NCI-H2227 treated with DMSO at 0.1 percent for 48 hours (cell line): Measurements from ENCODE around the gene ZNF787.
"Not testable (repeated sequence)": the region's sequence is repeated elsewhere in the genome, so short reads cannot be mapped to it uniquely, and the experiment has no call there.

ENCODE experiments used
- DNase-seq: peaks from one replicate; lab custom pipeline; 2025; lab: John Stamatoyannopoulos, UW

Gene ZNF787

DNA sequence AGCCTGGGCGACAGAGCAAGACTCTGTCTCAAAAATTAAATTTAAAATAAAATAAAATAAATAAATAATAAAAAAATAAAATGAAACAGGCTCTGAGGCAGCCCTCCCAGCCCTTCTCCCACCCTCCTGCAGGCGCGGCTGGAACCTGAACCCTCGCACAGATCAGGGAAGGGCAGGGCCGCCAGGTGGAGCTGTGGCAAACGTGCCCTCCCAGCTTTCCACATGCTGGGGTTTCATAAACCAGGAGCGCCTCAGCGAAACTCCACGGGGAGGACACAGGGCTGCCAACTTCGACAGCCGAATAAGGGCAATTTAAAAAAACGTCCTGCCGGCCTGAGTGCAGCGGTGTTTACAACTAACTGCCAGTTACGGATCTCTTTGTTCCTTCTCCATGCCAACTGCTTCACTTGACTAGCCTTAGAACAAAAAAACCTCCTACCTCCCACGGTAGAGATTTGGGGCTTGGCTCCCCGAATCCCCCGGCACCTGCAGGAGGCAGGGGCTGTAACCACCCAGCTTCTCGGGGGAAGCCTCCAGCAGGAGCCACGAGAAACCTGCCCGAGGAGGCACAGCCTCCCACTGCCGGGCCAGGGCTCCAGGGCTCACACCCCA lies 15.9 kb downstream of the ZNF787 start:
- DNase-seq = no peak

DNA sequence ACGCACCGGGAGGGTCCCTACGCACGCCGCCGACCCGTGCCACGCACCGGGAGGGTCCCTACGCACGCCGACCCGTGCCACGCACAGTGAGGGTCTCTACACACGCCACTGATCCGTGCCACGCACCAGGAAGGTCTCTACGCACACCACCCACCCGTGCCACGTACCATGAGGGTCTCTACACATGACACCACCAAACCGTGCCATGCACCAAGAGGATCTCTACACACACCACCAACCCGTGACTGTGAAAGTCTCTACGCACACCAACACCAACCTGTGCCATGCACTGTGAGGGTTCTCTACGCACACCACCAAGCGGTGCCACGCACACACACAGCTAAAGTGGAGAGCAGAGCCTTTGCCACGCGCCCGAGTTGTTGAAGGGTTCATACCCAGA lies 16.7 kb downstream of the ZNF787 start:
- no peak for DNase-seq

DNA sequence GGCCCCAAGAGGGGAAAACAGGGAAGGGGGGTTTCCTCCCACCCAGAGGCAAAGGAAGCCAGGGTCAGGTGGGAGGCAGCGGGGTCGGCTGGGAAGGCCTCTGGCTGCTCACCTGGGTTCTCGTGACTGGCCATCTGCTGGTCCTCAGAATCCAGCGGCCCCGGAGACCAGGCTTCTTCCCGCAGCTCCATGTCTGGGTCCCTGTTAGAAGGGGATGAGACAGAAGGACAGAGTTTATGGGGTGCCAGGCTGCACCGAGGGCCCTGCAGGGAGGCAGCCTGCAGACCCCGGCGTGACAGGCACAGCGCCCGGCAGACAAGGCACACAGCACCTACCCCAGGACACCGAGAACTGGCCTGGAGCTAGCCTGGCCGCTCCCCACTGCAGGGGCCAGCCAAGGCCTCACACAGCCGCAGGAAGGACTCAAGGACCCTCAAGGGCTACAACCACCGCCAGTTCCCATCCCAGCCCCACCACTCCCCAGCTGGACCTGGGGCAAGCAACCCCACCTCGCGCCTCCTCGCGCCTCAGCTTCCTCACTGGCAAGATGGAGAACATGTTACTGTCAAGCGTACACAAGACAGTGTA lies 18.0 kb downstream of the ZNF787 start:
- DNase-seq = no peak

DNA sequence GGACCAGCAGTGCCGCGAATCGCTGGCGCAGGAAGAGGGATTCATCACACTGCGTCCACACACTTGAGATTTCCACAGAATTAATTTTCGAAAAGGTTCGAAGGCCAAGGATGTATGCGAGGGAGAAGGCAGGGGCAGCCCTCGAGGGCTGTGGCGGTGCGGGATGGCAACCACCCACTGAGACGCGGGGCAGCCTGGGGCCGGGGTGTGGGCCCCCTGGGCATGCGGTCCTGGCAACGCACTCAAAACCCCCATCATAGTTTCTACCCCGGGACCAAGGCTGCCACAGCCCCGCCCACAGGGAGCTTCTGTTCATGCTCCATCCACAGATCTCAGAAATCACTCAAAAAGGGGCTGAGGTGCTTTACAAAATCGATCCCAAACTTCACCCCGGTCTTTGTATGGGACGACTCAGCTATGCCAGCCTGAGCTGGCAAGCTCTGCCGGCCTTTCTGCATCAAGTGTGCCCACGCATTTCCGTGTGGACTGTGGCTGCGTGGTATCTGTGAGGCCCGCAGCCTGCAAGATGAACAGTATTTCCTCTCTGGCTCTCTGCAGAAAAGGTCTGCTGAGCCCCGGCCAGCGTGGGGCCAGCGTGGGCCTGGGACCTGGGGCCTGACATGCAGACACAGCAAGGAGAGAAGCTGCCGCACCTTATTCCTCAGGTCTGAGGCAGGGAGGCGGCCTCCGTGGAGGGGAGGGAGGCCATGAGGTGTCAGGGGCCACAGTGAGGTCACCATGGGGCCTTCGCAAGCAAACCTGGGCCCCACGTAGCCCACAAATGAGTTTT lies 19.2 kb downstream of the ZNF787 start:
- no peak for DNase-seq

DNA sequence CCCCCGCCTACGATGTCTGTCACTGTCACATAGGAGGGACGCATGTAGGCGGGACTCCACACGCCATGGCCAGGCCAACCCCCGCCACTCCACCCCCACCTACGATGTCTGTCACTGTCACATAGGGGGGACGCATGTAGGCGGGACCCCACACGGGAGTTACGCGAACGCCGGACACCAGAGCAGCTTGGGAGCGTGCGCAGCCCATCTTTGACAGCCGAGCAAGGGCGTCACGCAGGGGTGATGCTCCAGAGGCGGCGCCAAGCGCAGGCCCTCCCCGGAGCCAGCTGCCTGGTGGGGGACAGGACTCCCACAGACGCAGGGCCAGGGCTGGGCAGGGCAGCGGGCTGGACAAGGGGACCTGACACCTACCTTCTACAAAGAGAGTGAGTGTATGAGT lies 20.0 kb downstream of the ZNF787 start:
- no peak for DNase-seq

DNA sequence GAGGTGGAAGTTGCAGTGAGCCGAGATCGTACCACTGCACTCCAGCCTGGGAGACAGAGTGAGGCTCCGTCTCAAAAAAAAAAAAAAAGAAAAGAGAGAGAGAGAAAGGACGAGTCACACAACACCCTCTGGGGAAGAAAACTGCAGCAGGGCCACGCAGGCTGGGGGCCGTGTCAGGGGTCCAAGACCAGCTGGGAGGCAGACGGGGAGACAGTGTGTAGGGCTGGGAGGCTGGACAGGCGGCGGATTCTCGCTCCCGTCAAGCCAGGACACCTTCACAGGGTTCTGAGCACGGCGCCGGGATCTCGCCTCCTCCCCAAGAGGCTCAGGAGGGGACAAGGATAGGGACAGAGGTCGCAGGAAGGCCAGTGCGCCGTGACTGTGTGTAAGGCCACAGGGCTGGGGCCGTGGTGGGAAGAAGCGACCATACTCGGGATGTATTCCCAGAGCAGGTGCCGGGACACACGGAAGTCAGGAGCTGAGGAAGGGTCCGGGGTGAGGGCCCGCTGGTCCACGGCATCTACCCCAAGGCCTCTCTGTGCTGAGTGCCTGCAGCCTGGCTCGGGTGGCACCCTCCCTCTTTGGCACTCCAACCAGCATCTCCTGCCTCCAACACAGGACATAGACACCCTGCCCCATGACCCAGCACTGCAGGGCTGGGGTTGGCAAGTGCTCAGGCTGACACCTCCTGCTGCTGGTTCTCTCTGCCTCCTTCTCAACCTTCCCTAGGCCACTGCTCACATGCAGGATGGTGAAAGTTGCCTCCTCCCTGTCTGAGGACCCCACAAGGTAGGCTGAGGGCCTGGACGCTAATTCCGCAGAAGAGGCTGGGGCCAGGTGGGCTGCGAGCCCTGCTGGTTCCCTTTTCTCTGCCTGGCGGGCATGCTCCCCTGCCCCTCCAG lies 21.2 kb downstream of the ZNF787 start:
- no peak for DNase-seq

DNA sequence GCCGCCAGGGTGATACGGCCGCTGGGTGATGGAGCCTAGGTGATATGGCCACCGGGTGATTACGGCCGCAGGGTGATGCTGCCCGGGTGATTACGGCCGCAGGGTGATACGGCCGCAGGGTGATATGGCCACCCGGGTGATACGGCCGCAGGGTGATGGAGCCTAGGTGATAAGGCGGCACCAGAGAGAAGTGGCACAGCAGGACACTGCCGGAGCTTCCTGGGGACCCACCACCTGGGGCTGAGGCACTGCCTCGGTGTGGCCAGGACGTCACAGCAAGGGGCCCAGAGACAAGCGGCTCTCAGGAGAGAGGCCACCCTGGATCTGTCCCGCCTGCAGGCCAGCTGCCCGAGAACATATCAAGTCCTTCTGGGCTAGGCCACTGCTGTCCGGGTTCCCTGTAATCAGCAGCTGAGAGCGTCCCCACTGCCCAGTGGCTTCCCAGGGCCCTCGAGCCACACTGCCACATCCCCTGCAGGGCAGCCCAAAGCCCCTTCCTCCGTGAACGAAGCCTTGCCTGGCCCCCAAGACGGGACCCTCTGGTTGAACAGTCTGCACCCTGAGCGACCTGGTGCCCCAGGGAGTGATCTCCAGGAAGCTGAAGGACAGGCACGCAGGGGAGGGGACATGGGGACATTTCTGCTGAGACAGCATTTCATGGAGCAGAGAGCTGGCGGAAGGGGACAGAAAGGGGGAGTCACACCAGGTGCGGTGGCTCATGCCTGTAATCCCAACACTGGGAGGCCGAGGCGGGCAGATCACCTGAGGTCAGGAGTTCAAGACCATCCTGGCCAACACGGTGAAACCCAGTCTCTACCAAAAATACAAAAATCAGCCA lies 22.1 kb downstream of the ZNF787 start:
- DNase-seq = no peak

DNA sequence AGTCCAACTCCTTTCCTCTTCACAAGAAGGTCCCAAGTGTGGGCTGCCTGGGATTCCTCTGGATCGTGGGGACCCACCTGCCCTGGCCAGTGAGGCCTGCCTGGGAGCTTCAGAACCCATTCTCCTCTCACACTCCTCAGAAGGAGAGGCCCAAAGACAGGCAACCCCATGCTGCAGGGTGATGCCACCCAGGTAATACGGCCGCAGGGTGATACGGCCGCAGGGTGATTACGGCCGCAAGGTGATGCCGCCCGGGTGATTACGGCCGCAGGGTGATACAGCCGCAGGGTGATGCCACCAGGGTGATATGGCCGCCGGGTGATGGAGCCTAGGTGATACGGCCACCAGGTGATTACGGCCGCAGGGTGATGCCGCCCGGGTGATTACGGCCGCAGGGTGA lies 22.9 kb downstream of the ZNF787 start:
- not testable (repeated sequence) for DNase-seq

DNA sequence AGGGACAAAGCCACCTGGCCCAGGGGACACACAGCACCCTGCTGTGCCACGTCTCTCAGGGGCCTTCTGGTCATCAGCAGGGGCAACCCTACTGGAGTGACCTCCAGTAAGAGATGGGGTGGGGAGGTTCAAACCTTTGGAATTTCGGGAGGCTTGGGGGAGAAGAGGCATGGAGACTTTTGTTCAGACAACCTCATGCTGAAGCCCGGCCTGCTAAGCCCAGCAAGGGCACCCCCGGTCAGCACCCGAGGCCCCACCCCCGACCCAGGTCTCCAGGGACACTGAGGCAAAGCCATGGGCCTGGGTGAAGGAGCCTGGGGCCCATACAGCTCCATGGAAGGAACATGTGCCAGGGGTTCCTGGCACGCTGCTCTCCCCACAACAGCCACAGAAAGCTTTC lies 23.3 kb downstream of the ZNF787 start:
- no peak for DNase-seq

DNA sequence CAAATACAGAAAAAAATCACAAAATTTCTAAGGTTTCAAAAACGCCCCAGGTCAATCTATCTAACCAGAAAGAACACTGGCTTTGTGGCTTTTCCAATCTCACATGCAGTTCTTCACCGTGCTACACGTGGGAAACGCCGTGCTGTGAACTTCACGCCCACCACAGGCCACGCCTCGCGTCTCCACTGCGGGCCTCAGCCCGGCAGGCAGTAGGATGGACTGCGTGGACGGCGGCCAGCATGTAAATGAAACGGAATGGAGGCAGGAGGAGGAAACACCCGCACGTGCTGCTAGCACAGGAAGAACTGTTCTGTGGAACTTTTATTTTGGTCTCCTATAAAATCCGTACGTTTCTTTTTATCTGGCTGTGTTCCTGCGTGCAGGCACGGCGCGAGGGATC lies 23.8 kb downstream of the ZNF787 start:
- no peak for DNase-seq

DNA sequence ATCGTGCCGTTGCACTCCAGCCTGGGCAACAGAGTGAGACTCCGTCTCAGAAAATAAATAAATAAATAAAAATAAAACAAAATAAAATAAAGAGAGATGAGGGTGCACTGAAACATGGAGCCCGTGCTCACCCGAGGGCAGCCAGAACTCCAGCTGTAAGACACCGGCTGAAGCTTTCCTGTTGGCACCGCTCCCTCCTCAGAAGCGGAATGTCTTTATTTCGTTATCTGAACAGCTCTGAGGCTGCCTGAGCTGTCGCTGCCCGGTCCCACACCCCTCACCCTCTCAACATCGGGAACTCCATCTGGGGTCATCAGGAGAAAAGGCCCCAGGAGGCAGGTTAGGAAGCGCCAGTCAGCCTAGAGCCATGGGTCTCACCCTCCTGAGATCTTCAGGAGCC lies 24.4 kb downstream of the ZNF787 start:
- DNase-seq = no peak

DNA sequence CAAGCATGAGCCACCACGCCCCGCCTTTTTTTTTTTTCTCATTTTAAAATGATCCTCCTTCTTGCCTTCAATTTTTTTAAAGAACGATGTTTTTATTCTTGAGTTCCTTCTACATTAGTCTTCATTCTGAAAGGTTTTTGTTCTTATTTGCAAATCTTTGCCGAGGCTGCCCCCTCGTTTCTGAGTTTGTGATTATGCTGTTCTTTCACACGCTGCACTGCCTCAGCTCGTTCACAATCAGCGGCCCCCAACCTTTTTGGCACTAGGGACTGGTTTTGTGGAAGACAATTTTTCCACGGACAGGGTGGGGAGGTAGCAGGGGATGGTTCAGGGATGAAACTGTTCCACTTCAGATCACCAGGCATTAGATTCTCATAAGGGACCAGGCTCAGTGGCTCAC lies 26.6 kb downstream of the ZNF787 start:
- DNase-seq = no peak

DNA sequence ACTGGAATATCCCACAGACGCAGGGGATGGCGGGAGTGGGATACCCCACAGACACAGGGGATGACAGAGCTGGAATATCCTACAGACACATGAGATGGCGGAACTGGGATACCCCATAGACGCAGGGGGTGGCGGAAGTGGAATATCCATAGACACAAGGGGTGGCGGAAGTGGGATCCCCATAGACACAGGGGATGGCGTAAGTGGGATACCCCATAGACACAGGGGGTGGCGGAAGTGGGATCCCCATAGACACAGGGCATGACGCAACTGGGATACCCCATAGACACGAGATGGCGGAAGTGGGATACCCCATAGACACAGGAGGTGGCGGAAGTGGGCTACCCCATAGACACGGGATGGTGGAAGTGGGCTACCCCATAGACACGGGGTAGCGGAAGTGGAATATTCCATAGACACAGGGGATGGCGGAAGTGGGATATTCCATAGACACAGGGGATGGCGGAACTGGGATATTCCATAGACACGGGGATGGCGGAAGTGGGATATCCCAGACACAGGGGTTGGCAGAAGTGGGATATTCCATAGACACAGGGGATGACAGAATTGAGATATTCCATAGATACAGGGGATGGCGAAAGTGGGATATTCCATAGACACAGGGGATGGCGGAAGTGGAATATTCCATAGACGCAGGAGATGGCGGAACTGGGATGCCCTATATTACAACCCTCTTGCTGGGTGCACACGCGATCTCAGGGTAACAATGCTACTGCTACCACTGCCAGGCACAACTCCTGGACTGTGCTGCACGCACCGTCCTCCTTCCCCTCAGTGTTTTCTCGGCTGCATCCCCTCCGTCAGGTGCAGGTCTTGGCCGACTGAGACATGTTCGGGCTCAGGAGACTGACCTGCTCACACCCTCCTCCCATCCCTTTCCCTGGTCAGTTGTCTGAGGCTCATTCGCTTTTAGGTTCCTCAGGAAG lies 28.1 kb downstream of the ZNF787 start:
- no peak for DNase-seq

DNA sequence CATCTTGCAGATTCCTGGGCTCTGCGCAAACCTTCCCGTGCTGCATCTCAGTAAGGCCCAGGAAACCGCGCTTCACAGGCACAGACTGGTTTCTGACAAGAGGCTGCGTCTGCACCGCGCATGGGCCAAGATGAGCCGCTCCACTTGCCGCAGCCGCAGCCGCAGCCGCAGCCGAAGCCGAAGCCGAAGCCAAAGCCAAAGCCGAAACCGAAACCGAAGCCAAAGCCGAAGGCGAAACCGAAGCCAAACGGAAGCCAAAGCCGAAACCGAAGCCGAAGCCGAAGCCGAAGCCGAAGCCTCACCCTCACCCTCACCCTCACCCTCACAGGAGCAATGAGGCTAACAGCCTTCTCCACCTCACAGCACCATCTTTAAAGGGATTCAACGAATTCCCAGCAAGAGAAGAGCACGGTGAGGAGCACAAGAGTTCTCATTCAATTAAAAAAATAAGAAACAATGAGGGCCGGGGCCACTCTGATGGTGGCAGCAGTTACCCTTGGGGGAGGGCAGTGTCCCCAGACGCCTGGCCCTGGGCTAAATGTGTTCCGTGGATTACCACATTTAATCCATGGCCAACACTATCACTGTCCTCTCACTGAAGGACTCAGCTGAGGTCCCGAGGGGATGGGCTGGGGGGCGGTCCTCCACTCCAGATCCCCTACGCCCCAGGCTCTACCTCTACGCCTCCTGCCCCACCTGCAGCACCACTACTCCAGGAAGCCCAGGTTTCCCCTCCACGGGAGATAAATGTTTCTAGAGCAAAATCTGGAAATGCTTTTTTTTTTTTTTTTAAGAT lies 29.1 kb downstream of the ZNF787 start:
- DNase-seq = peak; percentile 92

DNA sequence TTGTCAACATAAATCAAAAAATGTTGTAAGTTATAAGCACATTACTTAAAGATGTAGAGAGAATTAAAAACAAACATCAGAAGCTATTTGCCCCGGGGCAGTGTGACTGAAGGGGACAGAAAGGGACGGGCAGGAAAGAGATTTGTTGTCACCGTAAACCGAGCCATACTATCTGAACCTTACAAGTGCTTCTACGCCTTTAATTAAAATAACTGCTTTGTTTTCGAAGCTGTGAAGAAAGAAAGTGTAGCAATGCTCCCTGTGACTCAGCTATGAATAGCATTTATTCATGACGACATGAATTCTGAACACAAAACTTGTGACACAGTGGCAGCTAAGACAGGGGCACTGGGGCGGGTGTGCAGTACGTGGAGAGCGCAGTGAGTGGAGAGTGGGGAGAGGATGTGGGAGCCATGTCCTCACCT lies 30.0 kb downstream of the ZNF787 start:
- no peak for DNase-seq

DNA sequence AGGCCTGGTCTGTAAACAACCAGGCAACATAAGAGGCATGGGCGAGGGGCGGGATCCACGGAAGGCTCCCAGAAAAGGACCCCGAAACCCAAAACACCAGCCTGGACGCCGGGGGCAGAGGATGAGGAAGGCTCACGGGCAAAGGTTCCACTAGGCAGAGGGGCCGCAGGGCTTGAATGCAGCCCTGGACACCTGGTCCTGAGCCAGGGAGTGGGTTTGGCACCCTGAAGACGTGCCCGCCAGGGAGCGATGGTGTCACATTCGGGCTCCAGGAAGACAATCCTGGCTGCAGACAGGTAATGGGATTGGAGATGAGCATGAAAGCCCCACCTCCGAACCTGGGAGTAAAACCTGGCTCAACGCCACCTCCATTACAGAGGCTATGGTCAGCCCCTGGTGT lies 31.8 kb downstream of the ZNF787 start:
- DNase-seq = no peak

DNA sequence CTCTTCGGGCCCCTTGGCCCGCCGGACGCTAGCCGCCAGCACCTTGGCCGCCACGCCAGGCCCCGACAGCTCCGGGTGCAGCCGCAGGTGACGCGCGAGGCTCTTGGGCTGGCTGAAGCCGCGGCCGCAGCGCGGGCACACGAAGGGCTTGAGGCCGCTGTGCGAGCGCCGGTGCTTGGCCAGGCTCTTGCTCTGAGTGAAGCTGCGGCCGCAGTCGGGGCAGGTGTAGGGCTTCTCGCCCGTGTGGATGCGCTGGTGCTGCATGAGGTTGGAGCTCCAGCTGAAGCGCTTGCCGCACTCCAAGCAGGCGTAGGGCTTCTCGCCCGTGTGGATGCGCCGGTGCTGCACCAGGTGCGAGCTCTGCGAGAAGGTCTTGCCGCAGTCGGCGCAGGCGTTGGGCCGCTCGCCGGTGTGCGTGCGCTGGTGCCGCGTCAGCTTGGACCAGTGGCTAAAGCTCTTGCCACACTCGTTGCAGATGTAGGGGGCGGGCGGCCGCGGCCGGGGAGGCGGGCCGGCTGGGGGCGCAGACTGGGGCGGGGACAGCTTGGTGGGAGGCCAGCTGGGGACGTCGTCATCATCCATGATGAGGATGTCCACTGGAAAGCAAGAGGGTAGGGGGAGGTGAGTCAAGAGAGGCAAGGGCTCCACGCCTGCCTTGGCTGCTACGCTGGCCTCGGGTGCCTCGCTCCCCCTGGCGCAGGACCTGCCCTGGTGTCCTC lies 32.4 kb downstream of the ZNF787 start:
- no peak for DNase-seq

DNA sequence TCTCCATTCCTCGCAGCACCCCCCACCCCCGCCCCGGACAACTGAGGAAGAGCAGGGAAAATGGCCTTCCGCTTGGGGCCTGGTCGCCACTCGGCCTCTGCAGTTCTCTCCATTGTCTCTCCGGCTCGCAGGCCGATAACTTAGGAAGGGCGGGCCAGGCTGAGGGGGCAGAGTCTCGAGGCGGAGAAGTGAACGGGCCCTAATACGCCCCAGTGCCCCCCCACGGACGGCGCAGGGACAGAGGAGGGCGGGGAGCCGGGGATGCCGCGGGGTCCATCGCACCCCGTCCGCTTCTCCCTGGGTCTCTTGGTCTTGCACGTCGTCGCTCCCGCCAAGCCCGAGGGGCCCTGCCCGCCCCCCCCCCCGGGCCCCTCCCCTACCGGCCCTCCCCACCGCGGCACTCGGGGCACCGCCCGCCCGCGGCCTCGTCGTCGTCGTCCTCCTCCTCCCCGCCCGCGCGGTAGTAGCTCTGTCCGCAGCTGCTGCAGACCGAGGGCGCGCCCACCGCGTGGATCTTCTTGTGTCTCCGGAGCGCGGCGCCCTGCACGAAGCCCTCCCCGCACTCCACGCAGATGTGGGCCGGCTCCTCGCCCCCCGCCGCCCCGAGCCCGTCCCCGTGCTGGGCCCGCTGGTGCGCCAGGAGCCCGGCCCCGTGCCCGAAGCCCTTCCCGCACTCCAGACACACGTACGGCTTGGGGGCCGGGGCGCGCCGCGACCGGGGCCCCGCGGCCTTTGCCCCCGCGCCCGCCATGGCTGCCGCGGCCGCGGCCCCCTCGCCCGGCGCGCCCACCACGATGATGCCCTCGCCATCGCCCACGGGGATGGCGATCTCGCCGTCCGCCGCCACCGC lies 33.2 kb downstream of the ZNF787 start:
- DNase-seq = no peak
